Tibial nerve (tissue), 4 donors: ENCODE results near the gene SREK1IP1. TPM values are rescaled to one million over a fixed set of nuclear protein-coding genes. Genes with fewer than 3 reads are reported as not detected.

ENCODE experiments used
- DNase-seq, 2 donors: peaks; one replicate each; pipeline ENCODE4 v3.0.0-alpha.2; 2019; ENCODE audit warnings: low spot score in 2 of 2
- H3K27ac ChIP-seq, 4 donors: fragments of 200-600 bp; sonication (generic) in 3 of 4; one replicate each; pipeline ENCODE4 v1.5.1; 2017 to 2019; ENCODE audit warnings: mild to moderate bottlenecking in 1 of 4
- H3K27me3 ChIP-seq, 2 donors: fragments of 200-600 bp; sonication (generic) in 1 of 2; one replicate each; pipeline versions ENCODE4 v1.5.1 to v1.6.0; 2017 to 2019
- H3K36me3 ChIP-seq, 3 donors: fragments of 200-600 bp; sonication (generic); one replicate each; pipeline ENCODE4 v1.5.1; 2018 to 2019
- H3K4me1 ChIP-seq, 4 donors: fragments of 200-600 bp; sonication (generic) in 3 of 4; one replicate each; pipeline ENCODE4 v1.5.1; 2017 to 2019
- H3K4me3 ChIP-seq, 4 donors: fragments of 200-600 bp; sonication (generic) in 3 of 4; one replicate each; pipeline ENCODE4 v1.5.1; 2017 to 2019; ENCODE audit warnings: mild to moderate bottlenecking in 1 of 4, moderate library complexity in 1 of 4
- H3K9me3 ChIP-seq, 4 donors: fragments of 200-600 bp; sonication (generic) in 3 of 4; one replicate each; pipeline ENCODE4 v1.5.1; 2017 to 2019
- EP300 ChIP-seq, 2 donors: sonication (generic); formaldehyde crosslinking; IDR thresholded peaks; one replicate each; pipeline ENCODE4 v1.6.1; 2017; ENCODE audit warnings: antibody characterized with exemption in 2 of 2, mild to moderate bottlenecking in 1 of 2
- POLR2A ChIP-seq, 2 donors: fragments of 450-650 bp; IDR thresholded peaks; one replicate each; pipeline ENCODE4 v1.6.1; 2017; ENCODE audit warnings: antibody characterized with exemption in 2 of 2, mild to moderate bottlenecking in 2 of 2, moderate library complexity in 2 of 2
- WGBS, 2 donors: methylation state at CpG; one replicate each; pipeline ENCODE4 v1.1.5; 2018; 5-methylcytosine and 5-hydroxymethylcytosine counted together
- total RNA-seq, 4 donors: library from RNA; depleted of rRNA; stranded (reverse); fragments of >200 nt; gene quantifications; one replicate each; pipeline ENCODE4 v1.1.0, GENCODE V29; 2016
- TF ChIP-seq, protein P1 (sequence below), 5 experiments: fragments of 200-600 bp in 3 of 5; fragments of 450-650 bp in 2 of 5; sonication (generic) in 3 of 5; IDR thresholded peaks; one replicate each; pipeline ENCODE4 v1.5.1; 2016 to 2019; ENCODE audit warnings: antibody characterized with exemption in 5 of 5, mild to moderate bottlenecking in 3 of 5, moderate library complexity in 2 of 5

Gene SREK1IP1
- total RNA-seq, 4 donors from 2014 or later: 7.5 to 11.6 (median 10.2) TPM

- no peak for DNase-seq
- Histone ChIP-seq H3K27me3 (no peaks in the 10 kb centered on the region), H3K4me1 (no peaks in the 10 kb centered on the region), H3K27ac (no peak overlapping the region), H3K36me3 (peaks cover 0 to 12% (median 0%) of the 10 kb centered on the region in 3 donors), H3K9me3 (no peaks in the 10 kb centered on the region), H3K4me3 (no peak overlapping the region)
- TF ChIP-seq POLR2A (IDR thresholded peaks at IDR 0.05) (no peak), EP300 (IDR thresholded peaks at IDR 0.05) (no peak)
- TF ChIP-seq, protein P1, sequence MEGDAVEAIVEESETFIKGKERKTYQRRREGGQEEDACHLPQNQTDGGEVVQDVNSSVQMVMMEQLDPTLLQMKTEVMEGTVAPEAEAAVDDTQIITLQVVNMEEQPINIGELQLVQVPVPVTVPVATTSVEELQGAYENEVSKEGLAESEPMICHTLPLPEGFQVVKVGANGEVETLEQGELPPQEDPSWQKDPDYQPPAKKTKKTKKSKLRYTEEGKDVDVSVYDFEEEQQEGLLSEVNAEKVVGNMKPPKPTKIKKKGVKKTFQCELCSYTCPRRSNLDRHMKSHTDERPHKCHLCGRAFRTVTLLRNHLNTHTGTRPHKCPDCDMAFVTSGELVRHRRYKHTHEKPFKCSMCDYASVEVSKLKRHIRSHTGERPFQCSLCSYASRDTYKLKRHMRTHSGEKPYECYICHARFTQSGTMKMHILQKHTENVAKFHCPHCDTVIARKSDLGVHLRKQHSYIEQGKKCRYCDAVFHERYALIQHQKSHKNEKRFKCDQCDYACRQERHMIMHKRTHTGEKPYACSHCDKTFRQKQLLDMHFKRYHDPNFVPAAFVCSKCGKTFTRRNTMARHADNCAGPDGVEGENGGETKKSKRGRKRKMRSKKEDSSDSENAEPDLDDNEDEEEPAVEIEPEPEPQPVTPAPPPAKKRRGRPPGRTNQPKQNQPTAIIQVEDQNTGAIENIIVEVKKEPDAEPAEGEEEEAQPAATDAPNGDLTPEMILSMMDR (IDR thresholded peaks at IDR 0.05): no peak
Measured at GRCh38 chr5:64792469-64792868, 24.0 kb upstream of the SREK1IP1 start.

GRCh38 chr5:64790210-64790609 lies 21.7 kb upstream of the SREK1IP1 start:
- no peaks in the 10 kb centered on the region for H3K9me3 ChIP-seq
- WGBS, 2 donors: 93 to 97% methylated on average over 1 of the region's 1 CpG
- DNase-seq: no peak

GRCh38 chr5:64789457-64789856 lies 21.0 kb upstream of the SREK1IP1 start:
- DNase-seq: no peak
- 92 to 95% methylated on average over 3 of the region's 3 CpGs for WGBS, 2 donors
- TF ChIP-seq POLR2A (IDR thresholded peaks at IDR 0.05) (no peak), EP300 (IDR thresholded peaks at IDR 0.05) (no peak)
- TF ChIP-seq, protein P1 (IDR thresholded peaks at IDR 0.05): no peak

More at GRCh38 chr5:64790210-64790609, 21.7 kb upstream of the SREK1IP1 start:
- TF ChIP-seq EP300 (IDR thresholded peaks at IDR 0.05): no peak
- TF ChIP-seq, protein P1 (IDR thresholded peaks at IDR 0.05): no peak
- TF ChIP-seq POLR2A (IDR thresholded peaks at IDR 0.05): no peak
- Histone ChIP-seq H3K27ac (no peak overlapping the region), H3K27me3 (no peaks in the 10 kb centered on the region), H3K4me1 (no peaks in the 10 kb centered on the region), H3K36me3 (peaks cover 0 to 26% (median 0%) of the 10 kb centered on the region in 3 donors), H3K4me3 (no peak overlapping the region)

GRCh38 chr5:64788156-64788555 lies 19.7 kb upstream of the SREK1IP1 start:
- TF ChIP-seq, protein P1 (IDR thresholded peaks at IDR 0.05): no peak
- TF ChIP-seq EP300 (IDR thresholded peaks at IDR 0.05): no peak
- TF ChIP-seq POLR2A (IDR thresholded peaks at IDR 0.05): no peak
- Histone ChIP-seq H3K27me3 (no peaks in the 10 kb centered on the region), H3K4me3 (no peak overlapping the region), H3K27ac (no peak overlapping the region), H3K36me3 (peaks cover 0 to 26% (median 0%) of the 10 kb centered on the region in 3 donors), H3K4me1 (no peaks in the 10 kb centered on the region), H3K9me3 (no peaks in the 10 kb centered on the region)
- DNase-seq: no peak
- WGBS, 2 donors: 80 to 88% methylated on average over 2 of the region's 2 CpGs

More at GRCh38 chr5:64789457-64789856, 21.0 kb upstream of the SREK1IP1 start:
- no peak overlapping the region for H3K4me3 ChIP-seq
- peaks cover 0 to 26% (median 0%) of the 10 kb centered on the region in 3 donors for H3K36me3 ChIP-seq
- no peaks in the 10 kb centered on the region for H3K4me1 ChIP-seq
- H3K9me3 ChIP-seq: no peaks in the 10 kb centered on the region
- no peak overlapping the region for H3K27ac ChIP-seq
- no peaks in the 10 kb centered on the region for H3K27me3 ChIP-seq

DNA sequence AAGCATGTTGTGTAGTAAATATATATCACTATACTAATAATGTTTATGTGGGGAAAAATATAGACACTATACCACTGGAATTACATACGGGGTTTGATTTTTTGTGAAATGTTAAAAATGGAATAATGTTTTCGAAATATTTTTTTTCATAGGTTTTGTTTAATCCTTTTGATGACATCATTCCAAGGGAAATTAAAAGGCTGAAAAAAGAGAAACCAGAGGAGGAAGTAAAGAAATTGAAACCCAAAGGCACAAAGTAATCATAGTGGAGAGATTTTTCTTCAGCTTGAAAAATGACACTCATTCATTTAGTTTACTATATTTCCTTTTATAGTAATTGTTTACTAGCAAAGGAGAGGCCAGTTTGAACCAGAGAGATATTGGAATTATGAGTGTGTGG lies 17.9 kb upstream of the SREK1IP1 start:
- WGBS, 2 donors: 83 to 86% methylated on average over 2 of the region's 2 CpGs

More for the DNA sequence above, 17.9 kb upstream of the SREK1IP1 start:
- Histone ChIP-seq H3K4me1 (no peaks in the 10 kb centered on the region), H3K9me3 (no peaks in the 10 kb centered on the region), H3K27ac (no peak overlapping the region), H3K36me3 (peaks cover 0 to 18% (median 0%) of the 10 kb centered on the region in 3 donors), H3K27me3 (no peaks in the 10 kb centered on the region), H3K4me3 (no peak overlapping the region)
- TF ChIP-seq POLR2A (IDR thresholded peaks at IDR 0.05) (no peak), EP300 (IDR thresholded peaks at IDR 0.05) (no peak)
- TF ChIP-seq, protein P1 (IDR thresholded peaks at IDR 0.05): no peak
- DNase-seq: no peak
